ENCODE measurements around the gene COMT. TPM values are rescaled to one million over a fixed set of nuclear protein-coding genes. Genes with fewer than 3 reads are reported as not detected.

COMT gene
- total RNA-seq, 1 experiment from 2014 or later, result 30.8 TPM

DNA sequence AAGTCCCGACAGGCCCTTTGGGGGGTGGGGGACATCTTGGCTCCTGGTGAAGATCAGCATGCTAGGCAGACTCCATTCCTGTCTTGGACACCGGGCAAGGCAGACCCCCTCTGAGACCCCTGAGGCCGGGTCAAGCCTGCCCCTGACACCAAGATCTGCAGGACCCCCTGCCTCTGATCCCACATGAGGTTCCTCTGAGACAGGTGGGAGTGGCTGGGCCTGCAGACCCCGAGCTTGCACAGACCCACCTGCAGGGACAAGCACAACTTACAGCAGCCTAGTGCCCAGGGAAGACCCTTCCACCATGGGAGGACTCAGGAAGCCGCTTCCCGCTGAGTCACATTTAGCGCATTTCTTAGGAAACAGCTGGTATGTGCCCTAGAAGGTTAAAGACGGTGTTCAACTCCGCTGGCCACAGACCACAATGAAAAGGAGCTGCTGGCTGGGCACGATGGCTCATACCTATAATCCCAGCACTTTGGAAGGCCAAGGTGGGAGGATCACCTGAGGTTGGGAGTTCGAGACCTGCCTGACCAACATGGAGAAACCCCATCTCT, 59.6 kb downstream of the COMT start:
- H3K36me3 Mint-ChIP-seq, result peaks cover 27% of the 10 kb centered on the region
- H3K4me1 Mint-ChIP-seq, result peaks cover 26% of the 10 kb centered on the region
- no peaks in the 10 kb centered on the region for H3K27me3 Mint-ChIP-seq (ENCODE audit: low read depth)
- no peak overlapping the region for H3K4me3 Mint-ChIP-seq
- DNase-seq (ENCODE audit: low spot score) (no peak), ATAC-seq (no peak)
- ChIA-PET CTCF (interaction anchor here (1.3 to 4.9 kb wide), 3 partner anchors 10 to 14 kb away, joined by 5 to 30 read pairs (median 10); no protein-coding TSS in a partner anchor), POLR2A (no interaction called here)
- TF ChIP-seq ZNF281 (CRISPR knock-in tag; IDR thresholded peaks at IDR 0.05) (no peak), ZNF263 (CRISPR knock-in tag; IDR thresholded peaks at IDR 0.05; ENCODE audit: low read depth) (no peak), OVOL2 (CRISPR knock-in tag; IDR thresholded peaks at IDR 0.05; ENCODE audit: borderline replicate concordance) (no peak), SMAD3 (CRISPR knock-in tag; IDR thresholded peaks at IDR 0.05; ENCODE audit: borderline replicate concordance) (no peak), NR2C2 (CRISPR knock-in tag; IDR thresholded peaks at IDR 0.05) (no peak), HMGXB4 (CRISPR knock-in tag; IDR thresholded peaks at IDR 0.05) (no peak), IRF2 (CRISPR knock-in tag; IDR thresholded peaks at IDR 0.05; ENCODE audit: borderline replicate concordance, low read depth) (no peak), AFF4 (CRISPR knock-in tag; IDR thresholded peaks at IDR 0.05; ENCODE audit: borderline replicate concordance) (no peak), ZNF121 (CRISPR knock-in tag; IDR thresholded peaks at IDR 0.05) (no peak), ZNF219 (CRISPR knock-in tag; IDR thresholded peaks at IDR 0.05; ENCODE audit: borderline replicate concordance) (no peak), ELF4 (CRISPR knock-in tag; IDR thresholded peaks at IDR 0.05; ENCODE audit: low read depth) (no peak), ZNF423 (CRISPR knock-in tag; IDR thresholded peaks at IDR 0.05) (no peak), NR3C1 (CRISPR knock-in tag; conservative IDR thresholded peaks at IDR 0.05; ENCODE audit: low read depth) (no peak)
- TF ChIP-seq, protein P1, sequence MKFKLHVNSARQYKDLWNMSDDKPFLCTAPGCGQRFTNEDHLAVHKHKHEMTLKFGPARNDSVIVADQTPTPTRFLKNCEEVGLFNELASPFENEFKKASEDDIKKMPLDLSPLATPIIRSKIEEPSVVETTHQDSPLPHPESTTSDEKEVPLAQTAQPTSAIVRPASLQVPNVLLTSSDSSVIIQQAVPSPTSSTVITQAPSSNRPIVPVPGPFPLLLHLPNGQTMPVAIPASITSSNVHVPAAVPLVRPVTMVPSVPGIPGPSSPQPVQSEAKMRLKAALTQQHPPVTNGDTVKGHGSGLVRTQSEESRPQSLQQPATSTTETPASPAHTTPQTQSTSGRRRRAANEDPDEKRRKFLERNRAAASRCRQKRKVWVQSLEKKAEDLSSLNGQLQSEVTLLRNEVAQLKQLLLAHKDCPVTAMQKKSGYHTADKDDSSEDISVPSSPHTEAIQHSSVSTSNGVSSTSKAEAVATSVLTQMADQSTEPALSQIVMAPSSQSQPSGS (CRISPR knock-in tag; IDR thresholded peaks at IDR 0.05; ENCODE audit: borderline replicate concordance, low read depth), result no peak
- TF ChIP-seq, protein P2, sequence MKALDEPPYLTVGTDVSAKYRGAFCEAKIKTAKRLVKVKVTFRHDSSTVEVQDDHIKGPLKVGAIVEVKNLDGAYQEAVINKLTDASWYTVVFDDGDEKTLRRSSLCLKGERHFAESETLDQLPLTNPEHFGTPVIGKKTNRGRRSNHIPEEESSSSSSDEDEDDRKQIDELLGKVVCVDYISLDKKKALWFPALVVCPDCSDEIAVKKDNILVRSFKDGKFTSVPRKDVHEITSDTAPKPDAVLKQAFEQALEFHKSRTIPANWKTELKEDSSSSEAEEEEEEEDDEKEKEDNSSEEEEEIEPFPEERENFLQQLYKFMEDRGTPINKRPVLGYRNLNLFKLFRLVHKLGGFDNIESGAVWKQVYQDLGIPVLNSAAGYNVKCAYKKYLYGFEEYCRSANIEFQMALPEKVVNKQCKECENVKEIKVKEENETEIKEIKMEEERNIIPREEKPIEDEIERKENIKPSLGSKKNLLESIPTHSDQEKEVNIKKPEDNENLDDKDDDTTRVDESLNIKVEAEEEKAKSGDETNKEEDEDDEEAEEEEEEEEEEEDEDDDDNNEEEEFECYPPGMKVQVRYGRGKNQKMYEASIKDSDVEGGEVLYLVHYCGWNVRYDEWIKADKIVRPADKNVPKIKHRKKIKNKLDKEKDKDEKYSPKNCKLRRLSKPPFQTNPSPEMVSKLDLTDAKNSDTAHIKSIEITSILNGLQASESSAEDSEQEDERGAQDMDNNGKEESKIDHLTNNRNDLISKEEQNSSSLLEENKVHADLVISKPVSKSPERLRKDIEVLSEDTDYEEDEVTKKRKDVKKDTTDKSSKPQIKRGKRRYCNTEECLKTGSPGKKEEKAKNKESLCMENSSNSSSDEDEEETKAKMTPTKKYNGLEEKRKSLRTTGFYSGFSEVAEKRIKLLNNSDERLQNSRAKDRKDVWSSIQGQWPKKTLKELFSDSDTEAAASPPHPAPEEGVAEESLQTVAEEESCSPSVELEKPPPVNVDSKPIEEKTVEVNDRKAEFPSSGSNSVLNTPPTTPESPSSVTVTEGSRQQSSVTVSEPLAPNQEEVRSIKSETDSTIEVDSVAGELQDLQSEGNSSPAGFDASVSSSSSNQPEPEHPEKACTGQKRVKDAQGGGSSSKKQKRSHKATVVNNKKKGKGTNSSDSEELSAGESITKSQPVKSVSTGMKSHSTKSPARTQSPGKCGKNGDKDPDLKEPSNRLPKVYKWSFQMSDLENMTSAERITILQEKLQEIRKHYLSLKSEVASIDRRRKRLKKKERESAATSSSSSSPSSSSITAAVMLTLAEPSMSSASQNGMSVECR (CRISPR knock-in tag; IDR thresholded peaks at IDR 0.05; ENCODE audit: borderline replicate concordance), result no peak
- TF ChIP-seq, protein P3, sequence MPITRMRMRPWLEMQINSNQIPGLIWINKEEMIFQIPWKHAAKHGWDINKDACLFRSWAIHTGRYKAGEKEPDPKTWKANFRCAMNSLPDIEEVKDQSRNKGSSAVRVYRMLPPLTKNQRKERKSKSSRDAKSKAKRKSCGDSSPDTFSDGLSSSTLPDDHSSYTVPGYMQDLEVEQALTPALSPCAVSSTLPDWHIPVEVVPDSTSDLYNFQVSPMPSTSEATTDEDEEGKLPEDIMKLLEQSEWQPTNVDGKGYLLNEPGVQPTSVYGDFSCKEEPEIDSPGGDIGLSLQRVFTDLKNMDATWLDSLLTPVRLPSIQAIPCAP (CRISPR knock-in tag; IDR thresholded peaks at IDR 0.05), result no peak
- peaks cover 27% of the 10 kb centered on the region for H3K9me3 Mint-ChIP-seq
- no peak overlapping the region for H3K27ac Mint-ChIP-seq

All from WTC11 (cell line).